DOHH2 (cell line): Measurements from ENCODE around the gene HIVEP2.

Experiments
- H3F3A ChIP-seq: fragments of 200-600 bp; sonication (generic), shearing (Covaris generic); 2 replicates; pipeline ENCODE4 v1.6.0; 2016; ENCODE audit warnings: antibody characterized with exemption, mild to moderate bottlenecking; ENCODE audit not compliant: control insufficient read depth, insufficient read depth
- H3K27ac ChIP-seq: fragments of 200-600 bp; sonication (generic); 2 replicates; pipeline ENCODE4 v1.5.1; 2014; ENCODE audit warnings: low read depth, mild to moderate bottlenecking, low read length, moderate library complexity
- H3K27me3 ChIP-seq: fragments of 200-600 bp; sonication (generic); 2 replicates; pipeline ENCODE4 v1.6.1; 2014; ENCODE audit warnings: mild to moderate bottlenecking, low read length, mixed read lengths; ENCODE audit not compliant: control insufficient read depth
- H3K36me3 ChIP-seq: fragments of 200-600 bp; sonication (generic); 2 replicates; pipeline ENCODE4 v1.6.1; 2014; ENCODE audit warnings: mild to moderate bottlenecking, low read length, moderate library complexity, mixed read lengths; ENCODE audit not compliant: control insufficient read depth
- H3K4me1 ChIP-seq: fragments of 200-600 bp; sonication (generic); 2 replicates; pipeline ENCODE4 v1.6.1; 2014; ENCODE audit warnings: mild to moderate bottlenecking, low read length, mixed read lengths; ENCODE audit not compliant: control insufficient read depth
- H3K4me2 ChIP-seq: fragments of 200-600 bp; sonication (generic); 2 replicates; pipeline ENCODE4 v1.6.0; 2014; ENCODE audit warnings: mild to moderate bottlenecking, low read length, moderate library complexity
- H3K4me3 ChIP-seq: fragments of 200-600 bp; sonication (generic); 2 replicates; pipeline ENCODE4 v1.5.1; 2014; ENCODE audit warnings: mild to moderate bottlenecking, low read length, mixed read lengths
- H3K79me2 ChIP-seq: fragments of 200-600 bp; sonication (generic); 2 replicates; pipeline ENCODE4 v1.6.1; 2014; ENCODE audit warnings: mild to moderate bottlenecking, low read length, mixed read lengths; ENCODE audit not compliant: control insufficient read depth
- H3K9me2 ChIP-seq: fragments of 200-600 bp; sonication (generic); replicated peaks from 2 replicates; pipeline ENCODE4 v1.6.1; 2014; ENCODE audit warnings: mild to moderate bottlenecking, low read length, mixed read lengths; ENCODE audit not compliant: control insufficient read depth
- H3K9me3 ChIP-seq: fragments of 200-600 bp; sonication (generic); 2 replicates; pipeline ENCODE4 v1.6.1; 2014; ENCODE audit warnings: antibody characterized with exemption, low read length, mixed read lengths; ENCODE audit not compliant: control insufficient read depth, insufficient read depth
- H4K20me1 ChIP-seq: fragments of 200-600 bp; sonication (generic); 2 replicates; pipeline ENCODE4 v1.6.0; 2014; ENCODE audit warnings: low read depth, mild to moderate bottlenecking, antibody characterized with exemption, low read length, moderate library complexity; ENCODE audit not compliant: control insufficient read depth, insufficient read depth
- EZH2phosphoT487 ChIP-seq: fragments of 200-600 bp; sonication (generic); IDR thresholded peaks from 2 replicates; pipeline ENCODE4 v1.6.1; 2017; ENCODE audit warnings: borderline replicate concordance, mild to moderate bottlenecking, antibody characterized with exemption, low read length, moderate library complexity, mixed read lengths
- TF ChIP-seq, protein P1 (sequence below): fragments of 200-600 bp; sonication (generic); IDR thresholded peaks from one replicate; pipeline ENCODE4 v1.5.1; 2014; ENCODE audit warnings: antibody characterized with exemption, mild to moderate bottlenecking, low read depth, low read length; ENCODE audit not compliant: poor library complexity, severe bottlenecking

HIVEP2 gene

DNA sequence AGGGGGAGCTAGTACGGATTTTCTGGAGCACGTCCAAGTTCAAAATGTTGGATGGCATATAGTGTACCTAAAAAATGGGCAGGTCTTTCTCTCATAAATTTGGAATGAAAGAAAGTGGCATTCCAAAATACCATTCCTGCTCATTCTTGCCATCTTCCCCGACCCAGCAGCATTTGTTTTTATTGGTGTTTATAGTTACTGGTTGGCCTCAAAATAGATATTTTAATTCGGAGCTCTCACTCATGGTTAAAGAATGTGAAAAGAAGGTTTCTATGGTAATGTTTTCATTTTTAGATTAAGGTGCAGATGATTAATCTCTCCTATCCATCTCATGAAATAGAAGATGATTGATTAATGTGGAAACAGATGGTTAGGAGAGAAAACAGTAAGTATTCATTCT is 204.5 kb downstream of the HIVEP2 start:
- TF ChIP-seq EZH2phosphoT487: no peak
- TF ChIP-seq, protein P1, sequence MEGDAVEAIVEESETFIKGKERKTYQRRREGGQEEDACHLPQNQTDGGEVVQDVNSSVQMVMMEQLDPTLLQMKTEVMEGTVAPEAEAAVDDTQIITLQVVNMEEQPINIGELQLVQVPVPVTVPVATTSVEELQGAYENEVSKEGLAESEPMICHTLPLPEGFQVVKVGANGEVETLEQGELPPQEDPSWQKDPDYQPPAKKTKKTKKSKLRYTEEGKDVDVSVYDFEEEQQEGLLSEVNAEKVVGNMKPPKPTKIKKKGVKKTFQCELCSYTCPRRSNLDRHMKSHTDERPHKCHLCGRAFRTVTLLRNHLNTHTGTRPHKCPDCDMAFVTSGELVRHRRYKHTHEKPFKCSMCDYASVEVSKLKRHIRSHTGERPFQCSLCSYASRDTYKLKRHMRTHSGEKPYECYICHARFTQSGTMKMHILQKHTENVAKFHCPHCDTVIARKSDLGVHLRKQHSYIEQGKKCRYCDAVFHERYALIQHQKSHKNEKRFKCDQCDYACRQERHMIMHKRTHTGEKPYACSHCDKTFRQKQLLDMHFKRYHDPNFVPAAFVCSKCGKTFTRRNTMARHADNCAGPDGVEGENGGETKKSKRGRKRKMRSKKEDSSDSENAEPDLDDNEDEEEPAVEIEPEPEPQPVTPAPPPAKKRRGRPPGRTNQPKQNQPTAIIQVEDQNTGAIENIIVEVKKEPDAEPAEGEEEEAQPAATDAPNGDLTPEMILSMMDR: no peak
- Histone ChIP-seq H3K4me3 (no peak overlapping the region), H3F3A (no peaks in the 10 kb centered on the region), H3K4me1 (no peaks in the 10 kb centered on the region), H3K79me2 (no peaks in the 10 kb centered on the region), H3K9me2 (no peaks in the 10 kb centered on the region), H3K27ac (no peak overlapping the region), H3K27me3 (peaks cover 3% of the 10 kb centered on the region), H4K20me1 (no peaks in the 10 kb centered on the region), H3K36me3 (no peaks in the 10 kb centered on the region), H3K4me2 (no peak overlapping the region), H3K9me3 (no peaks in the 10 kb centered on the region)

DNA sequence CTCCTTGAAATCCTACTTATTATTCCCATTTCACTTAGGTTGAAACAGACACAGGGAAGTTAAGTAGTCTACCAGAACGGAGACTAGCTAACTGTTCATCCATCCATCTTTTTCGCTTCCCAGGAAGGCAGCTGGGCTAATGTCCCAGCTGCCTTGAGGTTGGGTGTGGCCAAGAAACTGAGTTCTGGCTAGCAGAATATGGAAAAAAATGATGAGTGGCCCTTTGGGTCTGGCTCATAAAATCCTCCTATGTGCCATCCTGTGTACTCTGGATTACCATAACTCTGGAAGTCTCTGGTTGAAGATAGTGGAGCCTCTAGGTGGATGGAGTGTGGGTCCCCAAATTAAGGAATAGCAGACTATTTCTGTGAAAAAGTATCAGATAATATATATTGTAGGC is 206.2 kb downstream of the HIVEP2 start:
- H3K79me2 ChIP-seq: no peaks in the 10 kb centered on the region
- H3K4me2 ChIP-seq: no peak overlapping the region
- H3F3A ChIP-seq: no peaks in the 10 kb centered on the region
- no peaks in the 10 kb centered on the region for H3K9me3 ChIP-seq
- H3K4me1 ChIP-seq: no peaks in the 10 kb centered on the region
- TF ChIP-seq, protein P1: no peak
- no peak for TF ChIP-seq EZH2phosphoT487
- no peaks in the 10 kb centered on the region for H3K9me2 ChIP-seq
- no peaks in the 10 kb centered on the region for H4K20me1 ChIP-seq
- H3K27ac ChIP-seq: no peak overlapping the region
- H3K4me3 ChIP-seq: no peak overlapping the region
- H3K27me3 ChIP-seq: no peaks in the 10 kb centered on the region; the same call in 1 of the 2 replicates
- no peaks in the 10 kb centered on the region for H3K36me3 ChIP-seq

DNA sequence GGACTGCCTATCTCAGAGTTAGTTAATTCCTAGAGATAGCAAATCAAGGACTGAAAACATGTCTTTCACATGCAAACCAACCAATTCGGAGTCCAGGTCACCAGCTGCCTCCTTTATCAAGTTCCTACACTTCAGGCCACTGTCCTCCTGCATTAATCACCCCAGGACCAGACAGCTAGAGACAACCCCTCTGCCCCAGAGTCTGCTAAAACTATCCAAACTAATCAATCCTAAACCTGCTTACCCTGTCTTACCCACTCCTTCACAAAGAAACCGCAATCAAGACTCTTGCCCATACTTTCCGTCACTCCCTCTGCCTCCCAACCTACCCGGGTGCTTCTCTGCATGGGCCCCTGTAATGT is 207.0 kb downstream of the HIVEP2 start:
- Histone ChIP-seq H3K79me2 (no peaks in the 10 kb centered on the region), H3K36me3 (no peaks in the 10 kb centered on the region), H4K20me1 (no peaks in the 10 kb centered on the region), H3K4me1 (no peaks in the 10 kb centered on the region), H3F3A (no peaks in the 10 kb centered on the region), H3K27ac (no peak overlapping the region), H3K9me2 (no peaks in the 10 kb centered on the region), H3K4me2 (no peak overlapping the region), H3K27me3 (no peaks in the 10 kb centered on the region; the same call in 1 of the 2 replicates), H3K4me3 (no peak overlapping the region), H3K9me3 (no peaks in the 10 kb centered on the region)
- no peak for TF ChIP-seq EZH2phosphoT487
- TF ChIP-seq, protein P1: no peak
